Liver (tissue), 3 donors: Measurements from ENCODE around the gene GPR26.

ENCODE experiments used
- EGR1 ChIP-seq, 2 donors: IDR thresholded peaks; 2 replicates each; pipeline ENCODE4 v1.6.1; 2016 to 2018; ENCODE audit warnings: antibody characterized with exemption in 2 of 2, low read depth in 2 of 2
- FOXA1 ChIP-seq: IDR thresholded peaks from 2 replicates; pipeline ENCODE4 v1.6.1; 2016; ENCODE audit warnings: antibody characterized with exemption
- FOXA2 ChIP-seq: IDR thresholded peaks from 2 replicates; pipeline ENCODE4 v1.6.1; 2016; ENCODE audit warnings: antibody characterized with exemption
- JUND ChIP-seq, 2 donors: IDR thresholded peaks; 2 replicates each; pipeline ENCODE4 v1.6.1; 2016; ENCODE audit warnings: antibody characterized with exemption in 2 of 2
- RAD21 ChIP-seq, 2 donors: IDR thresholded peaks; 2 replicates each; pipeline ENCODE4 v1.6.1; 2016; ENCODE audit warnings: antibody characterized with exemption in 2 of 2, mild to moderate bottlenecking in 2 of 2
- RXRA ChIP-seq, 2 donors: IDR thresholded peaks; 2 replicates each; pipeline ENCODE4 v1.6.1; 2017 to 2018; ENCODE audit warnings: antibody characterized with exemption in 2 of 2, mild to moderate bottlenecking in 1 of 2
- TAF1 ChIP-seq: conservative IDR thresholded peaks from 2 replicates; pipeline ENCODE4 v1.6.1; 2016; ENCODE audit warnings: antibody characterized with exemption, mild to moderate bottlenecking
- YY1 ChIP-seq: IDR thresholded peaks from 2 replicates; pipeline ENCODE4 v1.6.1; 2016; ENCODE audit warnings: antibody characterized with exemption, mild to moderate bottlenecking
- TF ChIP-seq, protein P1 (sequence below): fragments of 150-350 bp; IDR thresholded peaks from 2 replicates; pipeline ENCODE4 v1.5.1; 2017; ENCODE audit warnings: improper control_type of control experiment, low read depth, low read length; ENCODE audit not compliant: missing input control
- TF ChIP-seq, protein P2 (sequence below): IDR thresholded peaks from 2 replicates; pipeline ENCODE4 v1.6.1; 2016; ENCODE audit warnings: antibody characterized with exemption, mild to moderate bottlenecking
- TF ChIP-seq, protein P3 (sequence below): IDR thresholded peaks from 2 replicates; pipeline ENCODE4 v1.6.1; 2016; ENCODE audit warnings: antibody characterized with exemption
- TF ChIP-seq, protein P4 (sequence below): IDR thresholded peaks from 2 replicates; pipeline ENCODE4 v1.6.1; 2016; ENCODE audit warnings: antibody characterized with exemption
- donor health status: healthy.
- donor health status: healthy.

DNA sequence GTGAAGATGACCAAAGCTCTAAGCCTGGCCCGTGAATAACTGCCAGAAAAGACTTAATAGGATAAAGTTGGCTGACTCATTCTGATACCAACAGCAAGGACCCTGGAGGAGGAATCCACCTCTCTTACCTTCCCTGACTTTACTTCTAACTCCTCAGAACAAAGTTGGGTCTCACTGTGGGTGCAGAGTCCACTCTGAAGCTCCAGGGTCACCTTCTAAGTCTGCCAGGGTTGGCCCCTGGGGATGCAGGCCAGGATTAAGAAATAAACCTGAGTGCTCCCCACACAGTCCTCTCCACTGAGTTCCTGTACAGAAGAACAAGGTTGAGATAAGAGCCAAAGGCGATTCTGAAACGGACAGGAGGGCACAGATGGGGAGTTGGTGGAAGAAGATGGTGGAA lies 54.4 kb downstream of the GPR26 start:
- TF ChIP-seq, protein P1, sequence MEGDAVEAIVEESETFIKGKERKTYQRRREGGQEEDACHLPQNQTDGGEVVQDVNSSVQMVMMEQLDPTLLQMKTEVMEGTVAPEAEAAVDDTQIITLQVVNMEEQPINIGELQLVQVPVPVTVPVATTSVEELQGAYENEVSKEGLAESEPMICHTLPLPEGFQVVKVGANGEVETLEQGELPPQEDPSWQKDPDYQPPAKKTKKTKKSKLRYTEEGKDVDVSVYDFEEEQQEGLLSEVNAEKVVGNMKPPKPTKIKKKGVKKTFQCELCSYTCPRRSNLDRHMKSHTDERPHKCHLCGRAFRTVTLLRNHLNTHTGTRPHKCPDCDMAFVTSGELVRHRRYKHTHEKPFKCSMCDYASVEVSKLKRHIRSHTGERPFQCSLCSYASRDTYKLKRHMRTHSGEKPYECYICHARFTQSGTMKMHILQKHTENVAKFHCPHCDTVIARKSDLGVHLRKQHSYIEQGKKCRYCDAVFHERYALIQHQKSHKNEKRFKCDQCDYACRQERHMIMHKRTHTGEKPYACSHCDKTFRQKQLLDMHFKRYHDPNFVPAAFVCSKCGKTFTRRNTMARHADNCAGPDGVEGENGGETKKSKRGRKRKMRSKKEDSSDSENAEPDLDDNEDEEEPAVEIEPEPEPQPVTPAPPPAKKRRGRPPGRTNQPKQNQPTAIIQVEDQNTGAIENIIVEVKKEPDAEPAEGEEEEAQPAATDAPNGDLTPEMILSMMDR: no peak
- TF ChIP-seq TAF1 (no peak), JUND (IDR thresholded peaks at IDR 0.05) (no peak), RAD21 (IDR thresholded peaks at IDR 0.05) (no peak), YY1 (no peak), RXRA (IDR thresholded peaks at IDR 0.05) (no peak), FOXA1 (no peak), FOXA2 (no peak), EGR1 (IDR thresholded peaks at IDR 0.05; ENCODE audit: low read depth in 2 of 2) (no peak)
- TF ChIP-seq, protein P2, sequence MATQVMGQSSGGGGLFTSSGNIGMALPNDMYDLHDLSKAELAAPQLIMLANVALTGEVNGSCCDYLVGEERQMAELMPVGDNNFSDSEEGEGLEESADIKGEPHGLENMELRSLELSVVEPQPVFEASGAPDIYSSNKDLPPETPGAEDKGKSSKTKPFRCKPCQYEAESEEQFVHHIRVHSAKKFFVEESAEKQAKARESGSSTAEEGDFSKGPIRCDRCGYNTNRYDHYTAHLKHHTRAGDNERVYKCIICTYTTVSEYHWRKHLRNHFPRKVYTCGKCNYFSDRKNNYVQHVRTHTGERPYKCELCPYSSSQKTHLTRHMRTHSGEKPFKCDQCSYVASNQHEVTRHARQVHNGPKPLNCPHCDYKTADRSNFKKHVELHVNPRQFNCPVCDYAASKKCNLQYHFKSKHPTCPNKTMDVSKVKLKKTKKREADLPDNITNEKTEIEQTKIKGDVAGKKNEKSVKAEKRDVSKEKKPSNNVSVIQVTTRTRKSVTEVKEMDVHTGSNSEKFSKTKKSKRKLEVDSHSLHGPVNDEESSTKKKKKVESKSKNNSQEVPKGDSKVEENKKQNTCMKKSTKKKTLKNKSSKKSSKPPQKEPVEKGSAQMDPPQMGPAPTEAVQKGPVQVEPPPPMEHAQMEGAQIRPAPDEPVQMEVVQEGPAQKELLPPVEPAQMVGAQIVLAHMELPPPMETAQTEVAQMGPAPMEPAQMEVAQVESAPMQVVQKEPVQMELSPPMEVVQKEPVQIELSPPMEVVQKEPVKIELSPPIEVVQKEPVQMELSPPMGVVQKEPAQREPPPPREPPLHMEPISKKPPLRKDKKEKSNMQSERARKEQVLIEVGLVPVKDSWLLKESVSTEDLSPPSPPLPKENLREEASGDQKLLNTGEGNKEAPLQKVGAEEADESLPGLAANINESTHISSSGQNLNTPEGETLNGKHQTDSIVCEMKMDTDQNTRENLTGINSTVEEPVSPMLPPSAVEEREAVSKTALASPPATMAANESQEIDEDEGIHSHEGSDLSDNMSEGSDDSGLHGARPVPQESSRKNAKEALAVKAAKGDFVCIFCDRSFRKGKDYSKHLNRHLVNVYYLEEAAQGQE: no peak
- TF ChIP-seq, protein P3, sequence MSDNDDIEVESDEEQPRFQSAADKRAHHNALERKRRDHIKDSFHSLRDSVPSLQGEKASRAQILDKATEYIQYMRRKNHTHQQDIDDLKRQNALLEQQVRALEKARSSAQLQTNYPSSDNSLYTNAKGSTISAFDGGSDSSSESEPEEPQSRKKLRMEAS: no peak
- TF ChIP-seq, protein P4, sequence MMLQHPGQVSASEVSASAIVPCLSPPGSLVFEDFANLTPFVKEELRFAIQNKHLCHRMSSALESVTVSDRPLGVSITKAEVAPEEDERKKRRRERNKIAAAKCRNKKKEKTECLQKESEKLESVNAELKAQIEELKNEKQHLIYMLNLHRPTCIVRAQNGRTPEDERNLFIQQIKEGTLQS: no peak
